ENCODE results near the gene MOCS1. TPM values are rescaled to one million over a fixed set of nuclear protein-coding genes. Genes with fewer than 3 reads are reported as not detected.

Gene MOCS1
- total RNA-seq, 1 donor from 2014 or later: 18.4 TPM

DNA sequence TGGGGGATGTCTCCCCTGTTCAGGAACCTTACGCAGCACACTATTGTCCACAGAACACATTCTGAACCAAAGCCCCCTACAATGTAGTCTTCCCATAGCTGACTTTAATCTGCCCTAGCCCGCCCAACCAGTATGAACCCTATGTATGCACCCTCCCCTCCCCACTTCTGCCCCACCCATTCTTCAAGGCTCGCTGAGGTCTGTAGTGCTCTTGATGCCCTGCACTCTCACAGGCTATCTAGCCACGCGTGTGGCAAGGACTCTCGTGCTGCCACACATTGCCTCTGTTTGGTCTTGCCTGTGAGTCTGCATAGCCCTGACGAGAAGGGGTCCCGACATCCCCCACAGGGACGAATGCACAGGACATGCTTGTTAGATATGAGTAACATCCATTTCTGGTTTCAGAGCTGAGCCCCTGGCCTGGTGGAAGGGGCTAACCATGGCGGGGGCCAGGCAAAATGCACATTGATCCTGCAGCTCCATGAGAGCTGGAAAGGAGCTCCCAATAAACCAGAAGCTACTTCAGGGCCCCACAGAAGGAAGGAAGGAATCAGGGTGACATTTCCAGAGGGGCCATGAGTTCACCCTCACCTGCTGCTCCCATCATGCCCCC, 22.6 kb downstream of the MOCS1 start:
- no peaks in the 10 kb centered on the region for H3K27me3 Mint-ChIP-seq (ENCODE audit: low read depth)
- no peak for TF ChIP-seq CTCF (conservative IDR thresholded peaks at IDR 0.05)
- no peaks in the 10 kb centered on the region for H3K4me1 Mint-ChIP-seq
- H3K9me3 Mint-ChIP-seq: no peaks in the 10 kb centered on the region
- no peak overlapping the region for H3K4me3 Mint-ChIP-seq
- peaks cover 8% of the 10 kb centered on the region for H3K36me3 Mint-ChIP-seq (ENCODE audit: low read depth)
- DNase-seq (ENCODE audit: low read depth, low spot score): no peak
- no peak overlapping the region for H3K27ac Mint-ChIP-seq (ENCODE audit: unreplicated experiment)

DNA sequence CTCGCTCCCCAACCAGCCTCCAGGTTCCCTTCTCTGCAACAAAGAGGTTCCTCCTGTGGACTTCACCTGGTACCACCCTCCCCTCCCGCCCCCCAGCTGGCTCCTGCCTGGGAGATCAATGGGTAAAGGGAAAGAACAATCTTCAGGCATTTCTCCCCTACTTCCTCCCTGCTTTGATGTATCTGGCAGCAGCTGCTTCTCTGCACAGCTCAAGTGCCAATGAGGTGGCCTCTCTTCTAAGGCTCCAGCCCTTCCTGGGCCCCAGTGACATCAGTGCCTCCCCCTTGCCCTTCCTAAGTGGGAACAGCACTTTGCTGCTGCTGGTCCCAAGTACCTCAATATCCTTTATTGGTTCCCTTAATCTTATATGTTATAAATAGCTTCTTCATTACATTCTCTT, 23.5 kb downstream of the MOCS1 start:
- Mint-ChIP-seq H3K27me3 (ENCODE audit: low read depth) (no peaks in the 10 kb centered on the region), H3K4me3 (no peak overlapping the region)

DNA sequence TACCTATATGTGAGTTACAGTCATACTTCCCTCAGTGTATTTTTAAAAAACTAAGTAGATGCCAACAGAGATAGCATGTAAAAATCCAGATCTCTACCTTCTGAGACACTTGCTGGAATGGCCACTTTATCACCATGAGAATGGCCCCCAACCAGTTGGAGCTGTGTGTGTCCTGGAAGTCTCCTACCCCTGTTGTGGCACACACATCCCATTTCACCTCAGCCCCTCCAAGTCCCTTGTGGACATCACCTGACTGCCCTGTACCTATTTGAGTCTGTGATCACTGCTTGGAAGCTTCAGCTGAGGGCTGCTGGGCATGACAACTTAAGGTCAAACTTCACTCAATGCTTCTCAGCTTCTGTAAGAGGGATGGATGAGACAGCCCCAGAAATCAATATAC, 24.1 kb downstream of the MOCS1 start:
- no peaks in the 10 kb centered on the region for H3K9me3 Mint-ChIP-seq
- no peaks in the 10 kb centered on the region for H3K27me3 Mint-ChIP-seq (ENCODE audit: low read depth)
- H3K27ac Mint-ChIP-seq (ENCODE audit: unreplicated experiment): no peak overlapping the region
- DNase-seq (ENCODE audit: low read depth, low spot score): no peak
- no peaks in the 10 kb centered on the region for H3K4me1 Mint-ChIP-seq
- TF ChIP-seq CTCF (conservative IDR thresholded peaks at IDR 0.05): no peak
- H3K36me3 Mint-ChIP-seq (ENCODE audit: low read depth): peaks cover 12% of the 10 kb centered on the region
- H3K4me3 Mint-ChIP-seq: no peak overlapping the region

More for the DNA sequence above, 23.5 kb downstream of the MOCS1 start:
- TF ChIP-seq CTCF (conservative IDR thresholded peaks at IDR 0.05): no peak
- no peak overlapping the region for H3K27ac Mint-ChIP-seq (ENCODE audit: unreplicated experiment)
- DNase-seq (ENCODE audit: low read depth, low spot score): no peak
- peaks cover 8% of the 10 kb centered on the region for H3K36me3 Mint-ChIP-seq (ENCODE audit: low read depth)
- no peaks in the 10 kb centered on the region for H3K9me3 Mint-ChIP-seq
- H3K4me1 Mint-ChIP-seq: no peaks in the 10 kb centered on the region

GRCh38 chr6:39909701-39910100, 24.6 kb downstream of the MOCS1 start:
- Mint-ChIP-seq H3K36me3 (ENCODE audit: low read depth) (peaks cover 12% of the 10 kb centered on the region), H3K27me3 (ENCODE audit: low read depth) (no peaks in the 10 kb centered on the region), H3K27ac (ENCODE audit: unreplicated experiment) (no peak overlapping the region), H3K4me1 (no peaks in the 10 kb centered on the region), H3K9me3 (no peaks in the 10 kb centered on the region), H3K4me3 (no peak overlapping the region)
- no peak for DNase-seq (ENCODE audit: low read depth, low spot score)
- no peak for TF ChIP-seq CTCF (conservative IDR thresholded peaks at IDR 0.05)

DNA sequence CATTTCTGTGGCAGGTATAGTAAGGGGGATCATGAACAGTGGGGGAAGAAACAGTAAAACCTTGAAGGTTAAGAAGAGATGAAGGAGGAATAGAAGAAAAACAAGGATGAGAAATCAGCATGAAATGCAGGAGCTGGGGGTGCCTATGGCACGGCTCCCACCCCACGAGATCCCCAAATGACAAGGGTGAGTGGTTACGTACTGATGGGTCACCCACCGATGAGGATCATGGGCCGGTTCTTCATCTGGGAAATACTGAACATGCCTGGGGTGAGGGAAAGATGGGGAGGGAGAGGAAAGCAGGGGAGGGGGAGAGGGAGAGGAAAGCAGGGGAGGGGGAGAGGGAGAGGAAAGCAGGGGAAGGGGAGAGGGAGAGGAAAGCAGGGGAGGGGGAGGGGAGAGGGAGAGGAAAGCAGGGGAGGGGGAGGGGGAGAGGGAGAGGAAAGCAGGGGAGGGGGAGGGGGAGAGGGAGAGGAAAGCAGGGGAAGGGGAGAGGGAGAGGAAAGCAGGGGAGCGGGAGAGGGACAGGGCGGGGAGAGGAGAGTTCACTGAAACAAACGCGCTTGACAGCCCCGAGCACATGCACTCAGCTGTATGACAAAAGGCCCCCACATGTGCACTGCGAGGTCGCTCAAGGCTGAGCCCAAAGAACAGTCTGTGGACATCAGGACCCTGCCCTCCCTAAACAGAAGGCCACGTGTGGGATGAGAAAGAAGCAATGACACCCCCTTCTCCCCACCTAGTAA, 25.3 kb downstream of the MOCS1 start:
- no peaks in the 10 kb centered on the region for H3K9me3 Mint-ChIP-seq
- H3K36me3 Mint-ChIP-seq (ENCODE audit: low read depth): peaks cover 15% of the 10 kb centered on the region
- H3K27ac Mint-ChIP-seq (ENCODE audit: unreplicated experiment): no peak overlapping the region
- no peak for TF ChIP-seq CTCF (conservative IDR thresholded peaks at IDR 0.05)
- no peak for DNase-seq (ENCODE audit: low read depth, low spot score)
- no peaks in the 10 kb centered on the region for H3K27me3 Mint-ChIP-seq (ENCODE audit: low read depth)
- no peak overlapping the region for H3K4me3 Mint-ChIP-seq
- H3K4me1 Mint-ChIP-seq: no peaks in the 10 kb centered on the region
